WI38 (cell line): ENCODE data around the gene MICAL2.

ENCODE experiments used
- H3K4me3 ChIP-seq: 2 replicates; pipeline ENCODE4 v1.5.1; 2011; ENCODE audit warnings: low read depth, mild to moderate bottlenecking, control low read depth, low read length
- CTCF ChIP-seq: IDR thresholded peaks from 2 replicates; pipeline ENCODE4 v1.5.1; 2012; ENCODE audit warnings: low read depth, mild to moderate bottlenecking, control low read depth, low read length

MICAL2 gene

GRCh38 chr11:12206529-12206928, 96.1 kb downstream of the MICAL2 start:
- H3K4me3 ChIP-seq, result no peak overlapping the region
- TF ChIP-seq CTCF, result no peak

GRCh38 chr11:12207384-12208150, 97.2 kb downstream of the MICAL2 start:
- no peak overlapping the region for H3K4me3 ChIP-seq
- TF ChIP-seq CTCF, result no peak

- H3K4me3 ChIP-seq, result no peak overlapping the region
- no peak for TF ChIP-seq CTCF
These were observed 98.7 kb downstream of the MICAL2 start for GRCh38 chr11:12209096-12209495.

- H3K4me3 ChIP-seq, result no peak overlapping the region
- TF ChIP-seq CTCF, result no peak
These were observed 99.8 kb downstream of the MICAL2 start for GRCh38 chr11:12210200-12210599.

- no peak for TF ChIP-seq CTCF
- no peak overlapping the region for H3K4me3 ChIP-seq
These were observed 101.1 kb downstream of the MICAL2 start for GRCh38 chr11:12211331-12212065.

- H3K4me3 ChIP-seq, result no peak overlapping the region
- no peak for TF ChIP-seq CTCF
These were observed 101.9 kb downstream of the MICAL2 start for GRCh38 chr11:12212174-12212820.

- no peak for TF ChIP-seq CTCF
- H3K4me3 ChIP-seq, result no peak overlapping the region
These were observed 102.4 kb downstream of the MICAL2 start for GRCh38 chr11:12212821-12213185.
